Left lung (tissue), 10 donors: Measurements from ENCODE around the gene ZNF74. TPM values are rescaled to one million over a fixed set of nuclear protein-coding genes. Genes with fewer than 3 reads are reported as not detected.
"Not testable (repeated sequence)": the region's sequence is repeated elsewhere in the genome, so short reads cannot be mapped to it uniquely, and the experiment has no call there.

Experiments
- ATAC-seq: fragments of 200-7000 bp; cut with Tn5 transposase; one replicate; pipeline ENCODE4 v1.9.1; 2020; ENCODE audit warnings: moderate library complexity
- DNase-seq, 4 donors: peaks; one replicate each; pipeline ENCODE4 v3.0.0-alpha.2; 2013 to 2020
- H3K27ac ChIP-seq, 2 donors: fragments of 200-600 bp; sonication (generic) in 1 of 2; one replicate each; pipeline versions ENCODE4 v1.5.0 to v1.8.0; 2020 to 2021
- H3K27me3 ChIP-seq, 2 donors: fragments of 200-600 bp; sonication (generic) in 1 of 2; one replicate each; pipeline versions ENCODE4 v1.5.0 to v1.8.0; 2020 to 2021
- H3K36me3 ChIP-seq, 2 donors: fragments of 200-600 bp; sonication (generic) in 1 of 2; one replicate each; pipeline versions ENCODE4 v1.5.0 to v1.8.0; 2020 to 2021
- H3K4me1 ChIP-seq, 2 donors: fragments of 200-600 bp; one replicate each; pipeline ENCODE4 v1.8.0; 2021
- H3K4me3 ChIP-seq, 2 donors: fragments of 200-600 bp; sonication (generic) in 1 of 2; one replicate each; pipeline versions ENCODE4 v1.5.0 to v1.8.0; 2020 to 2021; ENCODE audit warnings: mild to moderate bottlenecking in 1 of 2
- H3K9me3 ChIP-seq, 2 donors: fragments of 200-600 bp; sonication (generic) in 1 of 2; one replicate each; pipeline versions ENCODE4 v1.5.0 to v1.8.0; 2020 to 2021
- CTCF ChIP-seq, 2 donors: fragments of 200-600 bp; sonication (generic) in 1 of 2; IDR thresholded peaks; one replicate each; pipeline versions ENCODE4 v1.5.0 to v1.8.0; 2021; ENCODE audit warnings: antibody characterized with exemption in 2 of 2
- intact Hi-C, 2 donors: fragments of 100-400 bp; cut with DNase I; formaldehyde crosslinking; loops; one replicate each; pipeline versions ENCODE4 v1.11.2 to v1.14.2; 2022
- polyA plus RNA-seq, 6 donors: library from polyadenylated mRNA; unstranded; fragments of 120-200 nt; gene quantifications; one replicate each; pipeline ENCODE4 v1.2.1, GENCODE V29; 2013; ENCODE audit not compliant: insufficient read length in 6 of 6
- total RNA-seq, 2 donors: library from RNA; stranded (reverse); fragmentation: NEBNext Ultra II Directional; extraction: Animal tissue kit (Norgen Biotek cat#: 25700); gene quantifications; one replicate each; pipeline ENCODE4 v1.2.1, GENCODE V29; 2021
- donor health status: DM: no; HTN: yes; CAD: no.
- donor health status: DM: no; HTN: no; CAD: no.

The ZNF74 gene
- total and polyA plus RNA-seq, 8 donors = 11.0 to 22.6 (median 19.9) TPM

GRCh38 chr22:20391222-20391621 lies 2.7 kb upstream of the ZNF74 start:
- no peak for ATAC-seq
- intact Hi-C loops = no loop called here
- H3K27ac ChIP-seq = no peak overlapping the region
- H3K27me3 ChIP-seq = no peaks in the 10 kb centered on the region
- no peak for DNase-seq
- no peaks in the 10 kb centered on the region for H3K36me3 ChIP-seq
- TF ChIP-seq CTCF (IDR thresholded peaks at IDR 0.05) = no peak
- no peak overlapping the region for H3K4me3 ChIP-seq
- no peaks in the 10 kb centered on the region for H3K9me3 ChIP-seq
- H3K4me1 ChIP-seq = peaks cover 9 to 27% of the 10 kb centered on the region in 2 donors

- ATAC-seq, H3K36me3 ChIP-seq, H3K4me3 ChIP-seq, H3K27ac ChIP-seq, H3K27me3 ChIP-seq, intact Hi-C loops, H3K9me3 ChIP-seq: not testable (repeated sequence)
- DNase-seq = peak in 1 of 4 donors; percentile 75
- peaks cover 12 to 33% of the 10 kb centered on the region in 2 donors for H3K4me1 ChIP-seq
Measured at GRCh38 chr22:20392365-20392881, 1.5 kb upstream of the ZNF74 start.

- ATAC-seq (peak; percentile 2), DNase-seq (peak in 1 of 4 donors; percentile 76)
- no peaks in the 10 kb centered on the region for H3K9me3 ChIP-seq
- TF ChIP-seq CTCF (IDR thresholded peaks at IDR 0.05) = no peak
- peak overlapping the region; percentile 67 to 68 for H3K27ac ChIP-seq
- H3K4me1 ChIP-seq = peaks cover 12 to 33% of the 10 kb centered on the region in 2 donors
- H3K27me3 ChIP-seq = no peaks in the 10 kb centered on the region
- intact Hi-C loops = no loop called here
- H3K4me3 ChIP-seq = peak overlapping the region; percentile 75 to 79
- no peaks in the 10 kb centered on the region for H3K36me3 ChIP-seq
Measured at GRCh38 chr22:20392983-20393704, 807 bp upstream of the ZNF74 start.

GRCh38 chr22:20395181-20395906 lies 1.4 kb downstream of the ZNF74 start:
- peaks cover 12 to 33% of the 10 kb centered on the region in 2 donors for H3K4me1 ChIP-seq
- no peak for TF ChIP-seq CTCF (IDR thresholded peaks at IDR 0.05)
- ATAC-seq (no peak), DNase-seq (no peak)
- no peaks in the 10 kb centered on the region for H3K27me3 ChIP-seq
- H3K4me3 ChIP-seq = peak overlapping the region in 1 of 2 donors; percentile 75
- H3K36me3 ChIP-seq = no peaks in the 10 kb centered on the region
- intact Hi-C loops = no loop called here
- H3K9me3 ChIP-seq = no peaks in the 10 kb centered on the region
- H3K27ac ChIP-seq = no peak overlapping the region

GRCh38 chr22:20395907-20396287 lies 1.9 kb downstream of the ZNF74 start:
- Histone ChIP-seq H3K9me3 (no peaks in the 10 kb centered on the region), H3K36me3 (no peaks in the 10 kb centered on the region), H3K4me3 (peak overlapping the region in 1 of 2 donors; percentile 3), H3K27me3 (no peaks in the 10 kb centered on the region), H3K27ac (no peak overlapping the region), H3K4me1 (peaks cover 12 to 33% of the 10 kb centered on the region in 2 donors)
- intact Hi-C loops = no loop called here
- ATAC-seq = no peak
- no peak for DNase-seq
- no peak for TF ChIP-seq CTCF (IDR thresholded peaks at IDR 0.05)
